ENCODE results near the gene MAP3K5.
A peak's percentile ranks its signal among the peaks of the same experiment; 100 is the strongest.

The MAP3K5 gene

GRCh38 chr6:136775081-136775480 lies 17.2 kb downstream of the MAP3K5 start:
- Histone ChIP-seq H3K36me3 (no peaks in the 10 kb centered on the region), H3K27ac (no peak overlapping the region), H3K4me1 (peaks cover 0 to 77% (median 25%) of the 10 kb centered on the region in 4 donors), H3K27me3 (no peaks in the 10 kb centered on the region), H3K9me3 (no peaks in the 10 kb centered on the region), H3K4me3 (no peak overlapping the region)
- intact Hi-C loops (cut with DNase I; ENCODE audit: low total_unique reads) = no loop called here
- no peak for DNase-seq
- no peak for TF ChIP-seq CTCF (IDR thresholded peaks at IDR 0.05)

- intact Hi-C loops (cut with DNase I; ENCODE audit: low total_unique reads) = no loop called here
- Histone ChIP-seq H3K27ac (peak overlapping the region; percentile 2 to 7), H3K27me3 (no peaks in the 10 kb centered on the region), H3K4me3 (no peak overlapping the region), H3K9me3 (no peaks in the 10 kb centered on the region), H3K36me3 (no peaks in the 10 kb centered on the region), H3K4me1 (peaks cover 0 to 73% (median 23%) of the 10 kb centered on the region in 4 donors)
- TF ChIP-seq CTCF (IDR thresholded peaks at IDR 0.05) = no peak
- no peak for DNase-seq
Measured at GRCh38 chr6:136774228-136775041, 17.8 kb downstream of the MAP3K5 start.

GRCh38 chr6:136773473-136773796 lies 18.8 kb downstream of the MAP3K5 start:
- intact Hi-C loops (cut with DNase I; ENCODE audit: low total_unique reads) = no loop called here
- no peaks in the 10 kb centered on the region for H3K9me3 ChIP-seq
- no peak for DNase-seq
- H3K4me1 ChIP-seq = peaks cover 0 to 65% (median 22%) of the 10 kb centered on the region in 4 donors
- TF ChIP-seq CTCF (IDR thresholded peaks at IDR 0.05) = no peak
- H3K4me3 ChIP-seq = no peak overlapping the region
- H3K27ac ChIP-seq = peak overlapping the region; percentile 7 to 20
- no peaks in the 10 kb centered on the region for H3K36me3 ChIP-seq
- no peaks in the 10 kb centered on the region for H3K27me3 ChIP-seq

- H3K36me3 ChIP-seq = no peaks in the 10 kb centered on the region
- no peaks in the 10 kb centered on the region for H3K9me3 ChIP-seq
- H3K4me3 ChIP-seq = no peak overlapping the region
- H3K27ac ChIP-seq = peak overlapping the region; percentile 7 to 20
- intact Hi-C loops (cut with DNase I; ENCODE audit: low total_unique reads) = no loop called here
- no peak for DNase-seq
- no peaks in the 10 kb centered on the region for H3K27me3 ChIP-seq
- no peak for TF ChIP-seq CTCF (IDR thresholded peaks at IDR 0.05)
- H3K4me1 ChIP-seq = peaks cover 0 to 65% (median 22%) of the 10 kb centered on the region in 4 donors
Measured at GRCh38 chr6:136772685-136773472, 19.4 kb downstream of the MAP3K5 start.

GRCh38 chr6:136771306-136771705 lies 21.0 kb downstream of the MAP3K5 start:
- H3K27ac ChIP-seq = no peak overlapping the region
- no peak for DNase-seq
- no peaks in the 10 kb centered on the region for H3K27me3 ChIP-seq
- no peaks in the 10 kb centered on the region for H3K9me3 ChIP-seq
- no peak for TF ChIP-seq CTCF (IDR thresholded peaks at IDR 0.05)
- no peaks in the 10 kb centered on the region for H3K36me3 ChIP-seq
- H3K4me3 ChIP-seq = no peak overlapping the region
- intact Hi-C loops (cut with DNase I; ENCODE audit: low total_unique reads) = no loop called here
- peaks cover 0 to 73% (median 26%) of the 10 kb centered on the region in 4 donors for H3K4me1 ChIP-seq
